Hepatocyte (in vitro differentiated cells): ENCODE results near the gene GPR52. TPM values are rescaled to one million over a fixed set of nuclear protein-coding genes. Genes with fewer than 3 reads are reported as not detected.

ENCODE experiments used
- DNase-seq: peaks from one replicate; pipeline ENCODE4 v3.0.0-alpha.2; 2016; ENCODE audit warnings: low spot score
- H2AFZ ChIP-seq: fragments of 200-600 bp; sonication (generic); 2 replicates; pipeline ENCODE4 v1.6.0; 2016; ENCODE audit warnings: antibody characterized with exemption, mild to moderate bottlenecking
- H3K27ac ChIP-seq: fragments of 200-600 bp; sonication (generic); 2 replicates; pipeline ENCODE4 v1.5.1; 2016; ENCODE audit warnings: mild to moderate bottlenecking
- H3K27me3 ChIP-seq: fragments of 200-600 bp; sonication (generic); 2 replicates; pipeline ENCODE4 v1.6.1; 2016
- H3K36me3 ChIP-seq: fragments of 200-600 bp; sonication (generic); replicated peaks from 2 replicates; pipeline ENCODE4 v1.5.1; 2016; ENCODE audit warnings: low read depth; ENCODE audit not compliant: insufficient read depth
- H3K4me1 ChIP-seq: fragments of 200-600 bp; sonication (generic); 2 replicates; pipeline ENCODE4 v1.5.1; 2016; ENCODE audit warnings: mild to moderate bottlenecking, moderate library complexity; ENCODE audit not compliant: insufficient read depth
- H3K4me2 ChIP-seq: fragments of 200-600 bp; sonication (generic); 2 replicates; pipeline ENCODE4 v1.6.0; 2016
- H3K4me3 ChIP-seq: fragments of 200-600 bp; sonication (generic); 2 replicates; pipeline ENCODE4 v1.5.1; 2016; ENCODE audit warnings: mild to moderate bottlenecking
- H3K79me2 ChIP-seq: fragments of 200-600 bp; sonication (generic); 2 replicates; pipeline ENCODE4 v1.6.0; 2017; ENCODE audit warnings: mild to moderate bottlenecking
- H3K9me2 ChIP-seq: fragments of 200-600 bp; sonication (generic); replicated peaks from 2 replicates; pipeline ENCODE4 v1.6.0; 2017; ENCODE audit warnings: mild to moderate bottlenecking; ENCODE audit not compliant: insufficient read depth
- H3K9me3 ChIP-seq: fragments of 200-600 bp; sonication (generic); 2 replicates; pipeline ENCODE4 v1.5.1; 2016; ENCODE audit warnings: low read depth, mild to moderate bottlenecking
- H4K20me1 ChIP-seq: fragments of 200-600 bp; sonication (generic); 2 replicates; pipeline ENCODE4 v1.6.0; 2016; ENCODE audit warnings: mild to moderate bottlenecking; ENCODE audit not compliant: insufficient read depth, poor library complexity, severe bottlenecking
- EZH2 ChIP-seq: fragments of 200-600 bp; sonication (generic); IDR thresholded peaks from 2 replicates; pipeline ENCODE4 v1.6.1; 2016; ENCODE audit warnings: antibody characterized with exemption, mild to moderate bottlenecking, borderline replicate concordance
- EZH2phosphoT487 ChIP-seq: fragments of 200-600 bp; sonication (generic); IDR thresholded peaks from one replicate; pipeline ENCODE4 v1.6.1; 2018; ENCODE audit warnings: antibody characterized with exemption, mild to moderate bottlenecking, low read depth, moderate library complexity; ENCODE audit not compliant: unreplicated experiment, severe bottlenecking
- WGBS: methylation state at CpG from one replicate; pipeline ENCODE4 v1.1.6; 2016; ENCODE audit warnings: low lambda C conversion rate; ENCODE audit errors: missing lambda C conversion rate; 5-methylcytosine and 5-hydroxymethylcytosine counted together
- polyA plus RNA-seq: library from polyadenylated mRNA; unstranded; fragments of >200 nt; fragmentation: Nextera tagmentation; extraction: Ambion mirVana; gene quantifications from 2 replicates; pipeline ENCODE4 v1.2.1, GENCODE V29; 2016
- total RNA-seq: library from RNA; depleted of rRNA; stranded (reverse); fragments of >200 nt; gene quantifications from 2 replicates; pipeline ENCODE4 v1.2.3, GENCODE V29; 2014
- TF ChIP-seq, protein P1 (sequence below): fragments of 200-600 bp; sonication (generic); IDR thresholded peaks from 2 replicates; pipeline ENCODE4 v1.5.1; 2016; ENCODE audit warnings: antibody characterized with exemption, mild to moderate bottlenecking; ENCODE audit not compliant: poor library complexity

Gene GPR52
- total and polyA plus RNA-seq, 2 experiments from 2014 or later = 1.6 TPM; not detected in 1

DNA sequence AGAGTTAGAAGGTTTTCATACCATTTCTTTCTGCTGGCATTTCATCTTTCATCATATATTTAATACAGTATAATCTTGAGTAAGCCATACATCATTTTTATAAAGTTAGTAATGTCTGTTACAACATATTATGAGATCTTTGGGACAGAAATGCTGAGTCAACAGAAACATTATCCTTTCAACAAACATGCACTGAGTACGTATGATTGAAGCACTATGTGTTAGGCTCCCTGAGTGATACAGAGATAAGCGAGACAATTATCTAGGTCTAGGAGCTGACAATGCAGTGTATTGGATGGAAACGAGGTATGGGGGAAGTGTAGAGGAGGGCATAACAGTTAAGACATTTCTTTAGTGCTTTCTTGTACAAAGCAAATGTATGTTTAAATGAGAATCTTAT, 19.7 kb upstream of the GPR52 start:
- Histone ChIP-seq H4K20me1 (no peaks in the 10 kb centered on the region), H2AFZ (no peak overlapping the region), H3K4me3 (no peak overlapping the region), H3K27ac (no peak overlapping the region), H3K36me3 (no peaks in the 10 kb centered on the region), H3K9me3 (no peaks in the 10 kb centered on the region), H3K79me2 (no peaks in the 10 kb centered on the region), H3K4me1 (no peaks in the 10 kb centered on the region), H3K9me2 (no peaks in the 10 kb centered on the region), H3K27me3 (no peaks in the 10 kb centered on the region), H3K4me2 (no peak overlapping the region)
- WGBS = 38% methylated on average over 3 of the region's 3 CpGs
- no peak for TF ChIP-seq EZH2phosphoT487
- TF ChIP-seq EZH2 = no peak
- TF ChIP-seq, protein P1, sequence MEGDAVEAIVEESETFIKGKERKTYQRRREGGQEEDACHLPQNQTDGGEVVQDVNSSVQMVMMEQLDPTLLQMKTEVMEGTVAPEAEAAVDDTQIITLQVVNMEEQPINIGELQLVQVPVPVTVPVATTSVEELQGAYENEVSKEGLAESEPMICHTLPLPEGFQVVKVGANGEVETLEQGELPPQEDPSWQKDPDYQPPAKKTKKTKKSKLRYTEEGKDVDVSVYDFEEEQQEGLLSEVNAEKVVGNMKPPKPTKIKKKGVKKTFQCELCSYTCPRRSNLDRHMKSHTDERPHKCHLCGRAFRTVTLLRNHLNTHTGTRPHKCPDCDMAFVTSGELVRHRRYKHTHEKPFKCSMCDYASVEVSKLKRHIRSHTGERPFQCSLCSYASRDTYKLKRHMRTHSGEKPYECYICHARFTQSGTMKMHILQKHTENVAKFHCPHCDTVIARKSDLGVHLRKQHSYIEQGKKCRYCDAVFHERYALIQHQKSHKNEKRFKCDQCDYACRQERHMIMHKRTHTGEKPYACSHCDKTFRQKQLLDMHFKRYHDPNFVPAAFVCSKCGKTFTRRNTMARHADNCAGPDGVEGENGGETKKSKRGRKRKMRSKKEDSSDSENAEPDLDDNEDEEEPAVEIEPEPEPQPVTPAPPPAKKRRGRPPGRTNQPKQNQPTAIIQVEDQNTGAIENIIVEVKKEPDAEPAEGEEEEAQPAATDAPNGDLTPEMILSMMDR = no peak
- no peak for DNase-seq

- no peaks in the 10 kb centered on the region for H3K4me1 ChIP-seq
- H4K20me1 ChIP-seq = no peaks in the 10 kb centered on the region
- no peak overlapping the region for H3K4me2 ChIP-seq
- no peak overlapping the region for H2AFZ ChIP-seq
- H3K4me3 ChIP-seq = no peak overlapping the region
- TF ChIP-seq EZH2phosphoT487 = no peak
- TF ChIP-seq, protein P1 = no peak
- no peak for TF ChIP-seq EZH2
- no peaks in the 10 kb centered on the region for H3K36me3 ChIP-seq
- H3K9me3 ChIP-seq = no peaks in the 10 kb centered on the region
- H3K27ac ChIP-seq = no peak overlapping the region
- no peaks in the 10 kb centered on the region for H3K9me2 ChIP-seq
- H3K27me3 ChIP-seq = no peaks in the 10 kb centered on the region
- no peaks in the 10 kb centered on the region for H3K79me2 ChIP-seq
- no peak for DNase-seq
Measured at GRCh38 chr1:174428739-174429138, 19.0 kb upstream of the GPR52 start.

DNA sequence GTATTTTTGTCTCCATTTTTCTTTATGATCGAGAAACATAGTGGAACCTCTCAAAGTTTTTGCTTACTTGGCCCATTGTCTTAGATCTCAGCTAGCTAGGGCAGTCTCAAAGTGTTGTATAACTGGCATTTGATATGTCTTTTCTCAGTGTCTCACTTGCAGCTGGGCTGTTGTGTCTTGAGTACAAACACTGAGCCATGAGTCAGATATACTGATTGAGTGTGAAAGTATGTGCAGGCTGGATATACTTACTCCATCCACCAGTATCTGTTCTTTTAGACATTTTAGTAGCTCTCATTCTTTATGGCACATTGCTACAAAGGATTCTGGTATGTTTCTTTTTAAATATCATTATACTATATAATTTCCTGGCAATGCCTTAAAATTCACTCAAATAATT, 14.3 kb upstream of the GPR52 start:
- Histone ChIP-seq H3K9me3 (no peaks in the 10 kb centered on the region), H3K79me2 (no peaks in the 10 kb centered on the region), H3K4me2 (no peak overlapping the region), H3K9me2 (no peaks in the 10 kb centered on the region), H3K27me3 (no peaks in the 10 kb centered on the region), H3K36me3 (no peaks in the 10 kb centered on the region), H3K4me3 (no peak overlapping the region), H4K20me1 (no peaks in the 10 kb centered on the region), H3K4me1 (no peaks in the 10 kb centered on the region), H2AFZ (no peak overlapping the region), H3K27ac (no peak overlapping the region)
- 88% methylated on average over 1 of the region's 1 CpG for WGBS
- no peak for DNase-seq
- no peak for TF ChIP-seq EZH2
- TF ChIP-seq, protein P1 = no peak
- no peak for TF ChIP-seq EZH2phosphoT487

GRCh38 chr1:174445351-174445750, 2.4 kb upstream of the GPR52 start:
- H2AFZ ChIP-seq = no peak overlapping the region
- H4K20me1 ChIP-seq = no peaks in the 10 kb centered on the region
- no peak for DNase-seq
- H3K4me1 ChIP-seq = no peaks in the 10 kb centered on the region
- no peaks in the 10 kb centered on the region for H3K36me3 ChIP-seq
- H3K27ac ChIP-seq = no peak overlapping the region
- H3K9me2 ChIP-seq = no peaks in the 10 kb centered on the region
- H3K79me2 ChIP-seq = no peaks in the 10 kb centered on the region
- TF ChIP-seq EZH2 (no peak), EZH2phosphoT487 (no peak)
- TF ChIP-seq, protein P1 = no peak
- no peaks in the 10 kb centered on the region for H3K9me3 ChIP-seq
- no peak overlapping the region for H3K4me3 ChIP-seq
- H3K27me3 ChIP-seq = no peaks in the 10 kb centered on the region
- H3K4me2 ChIP-seq = no peak overlapping the region
